OCI-LY3 (cell line): ENCODE results near the gene SDK1.
"Not testable (repeated sequence)": the region's sequence is repeated elsewhere in the genome, so short reads cannot be mapped to it uniquely, and the experiment has no call there.

Source experiments
- H2AFZ ChIP-seq: fragments of 200-600, 300-600 bp; shearing (Covaris generic); 2 replicates; pipeline ENCODE4 v1.6.0; 2014; ENCODE audit warnings: antibody characterized with exemption, low read depth, low read length
- H3K27ac ChIP-seq: fragments of 200-600, 300-600 bp; sonication (generic); 2 replicates; pipeline ENCODE4 v1.5.1; 2014; ENCODE audit warnings: mild to moderate bottlenecking, low read length, moderate library complexity, mixed read lengths
- H3K27me3 ChIP-seq: fragments of 200-600, 300-600 bp; sonication (generic); 2 replicates; pipeline ENCODE4 v1.6.1; 2014; ENCODE audit warnings: low read depth, low read length, mixed read lengths
- H3K36me3 ChIP-seq: fragments of 200-600, 300-600 bp; sonication (generic); replicated peaks from 2 replicates; pipeline ENCODE3; 2014; ENCODE audit warnings: low read depth, low read length, mixed read lengths
- H3K4me1 ChIP-seq: fragments of 300-600, 200-600 bp; sonication (generic); 2 replicates; pipeline ENCODE4 v1.6.1; 2014; ENCODE audit warnings: low read length, mixed read lengths
- H3K4me2 ChIP-seq: fragments of 200-600, 300-600 bp; sonication (generic); 2 replicates; pipeline ENCODE4 v1.6.1; 2014; ENCODE audit warnings: low read length, mixed read lengths
- H3K4me3 ChIP-seq: fragments of 300-600, 200-600 bp; sonication (generic); 2 replicates; pipeline ENCODE4 v1.5.1; 2014; ENCODE audit warnings: antibody characterized with exemption, mild to moderate bottlenecking, low read length, moderate library complexity
- H3K79me2 ChIP-seq: fragments of 300-600, 200-600 bp; shearing (Covaris generic); 2 replicates; pipeline ENCODE4 v1.6.1; 2014; ENCODE audit warnings: mild to moderate bottlenecking, low read length, mixed read lengths
- H3K9ac ChIP-seq: fragments of 300-600, 200-600 bp; shearing (Covaris generic); 2 replicates; pipeline ENCODE4 v1.6.0; 2014; ENCODE audit warnings: mild to moderate bottlenecking, low read length, moderate library complexity
- H3K9me3 ChIP-seq: fragments of 200-600, 300-600 bp; shearing (Covaris generic); 2 replicates; pipeline ENCODE4 v1.6.1; 2014; ENCODE audit warnings: low read length, mixed read lengths; ENCODE audit not compliant: insufficient read depth
- H4K20me1 ChIP-seq: fragments of 200-600, 300-600 bp; sonication (generic); 2 replicates; pipeline ENCODE4 v1.6.1; 2016; ENCODE audit warnings: low read length, mixed read lengths; ENCODE audit not compliant: insufficient read depth
- CTCF ChIP-seq: fragments of 200-600, 300-600 bp; sonication (generic); IDR thresholded peaks from 2 replicates; pipeline ENCODE4 v1.5.1; 2014; ENCODE audit warnings: antibody characterized with exemption, low read length, low read depth
- EZH2phosphoT487 ChIP-seq: fragments of 200-600 bp; shearing (Covaris generic); IDR thresholded peaks from 2 replicates; pipeline ENCODE4 v1.6.1; 2018; ENCODE audit warnings: antibody characterized with exemption, mixed run types, low read depth

The SDK1 gene

GRCh38 chr7:4256286-4256685 lies 955.2 kb downstream of the SDK1 start:
- Histone ChIP-seq H3K79me2 (no peaks in the 10 kb centered on the region), H3K27me3 (no peaks in the 10 kb centered on the region), H3K27ac (no peak overlapping the region), H3K4me3 (no peak overlapping the region), H2AFZ (no peak overlapping the region), H3K36me3 (no peaks in the 10 kb centered on the region), H3K4me2 (no peak overlapping the region), H3K4me1 (no peaks in the 10 kb centered on the region), H4K20me1 (no peaks in the 10 kb centered on the region), H3K9ac (no peak overlapping the region), H3K9me3 (no peaks in the 10 kb centered on the region)
- TF ChIP-seq EZH2phosphoT487, result no peak
- no peak for TF ChIP-seq CTCF

GRCh38 chr7:4257146-4258111 lies 956.4 kb downstream of the SDK1 start:
- H3K4me3 ChIP-seq, result no peak overlapping the region
- H3K36me3 ChIP-seq, result no peaks in the 10 kb centered on the region
- no peak overlapping the region for H3K4me2 ChIP-seq
- no peaks in the 10 kb centered on the region for H3K9me3 ChIP-seq
- TF ChIP-seq EZH2phosphoT487 (no peak), CTCF (no peak)
- no peak overlapping the region for H3K9ac ChIP-seq
- no peak overlapping the region for H3K27ac ChIP-seq
- H3K79me2 ChIP-seq, result no peaks in the 10 kb centered on the region
- no peaks in the 10 kb centered on the region for H3K27me3 ChIP-seq
- no peaks in the 10 kb centered on the region for H3K4me1 ChIP-seq
- H2AFZ ChIP-seq, result no peak overlapping the region
- H4K20me1 ChIP-seq, result no peaks in the 10 kb centered on the region

GRCh38 chr7:4260116-4260515 lies 959.1 kb downstream of the SDK1 start:
- H3K79me2 ChIP-seq, H2AFZ ChIP-seq, H3K4me3 ChIP-seq, H3K4me2 ChIP-seq, H3K27me3 ChIP-seq, H3K4me1 ChIP-seq, H3K27ac ChIP-seq, H3K36me3 ChIP-seq, H3K9ac ChIP-seq, H4K20me1 ChIP-seq, H3K9me3 ChIP-seq: not testable (repeated sequence)

- no peak overlapping the region for H2AFZ ChIP-seq
- H3K79me2 ChIP-seq, result no peaks in the 10 kb centered on the region
- TF ChIP-seq CTCF (no peak), EZH2phosphoT487 (no peak)
- no peaks in the 10 kb centered on the region for H3K36me3 ChIP-seq
- no peak overlapping the region for H3K9ac ChIP-seq
- no peak overlapping the region for H3K27ac ChIP-seq
- H3K27me3 ChIP-seq, result no peaks in the 10 kb centered on the region
- H4K20me1 ChIP-seq, result no peaks in the 10 kb centered on the region
- H3K4me2 ChIP-seq, result no peak overlapping the region
- no peaks in the 10 kb centered on the region for H3K4me1 ChIP-seq
- no peaks in the 10 kb centered on the region for H3K9me3 ChIP-seq
- H3K4me3 ChIP-seq, result no peak overlapping the region
Observed at GRCh38 chr7:4260867-4261600, 960.0 kb downstream of the SDK1 start.
